Endodermal cell (in vitro differentiated cells): ENCODE measurements around the gene PPIP5K1. TPM values are rescaled to one million over a fixed set of nuclear protein-coding genes. Genes with fewer than 3 reads are reported as not detected.

Experiments
- DNase-seq: peaks from one replicate; pipeline ENCODE4 v3.0.0-alpha.2; 2017
- H3K27ac ChIP-seq: 2 replicates; pipeline ENCODE4 v1.5.1; 2013; ENCODE audit warnings: mild to moderate bottlenecking, low read depth, low read length, moderate library complexity
- H3K27me3 ChIP-seq: 2 replicates; pipeline ENCODE4 v1.6.1; 2013; ENCODE audit warnings: mild to moderate bottlenecking, low read length, moderate library complexity; ENCODE audit not compliant: insufficient read depth, control insufficient read depth, poor library complexity, severe bottlenecking
- H3K36me3 ChIP-seq: 2 replicates; pipeline ENCODE4 v1.7.0; 2013; ENCODE audit warnings: mild to moderate bottlenecking, low read length, moderate library complexity; ENCODE audit not compliant: control insufficient read depth, insufficient read depth
- H3K4me1 ChIP-seq: one replicate; pipeline ENCODE4 v1.7.0; 2013; ENCODE audit warnings: low read length; ENCODE audit not compliant: control insufficient read depth, insufficient read depth
- H3K4me3 ChIP-seq: 2 replicates; pipeline ENCODE4 v1.5.1; 2013; ENCODE audit warnings: mild to moderate bottlenecking, low read length, moderate library complexity
- H3K9ac ChIP-seq: 2 replicates; pipeline ENCODE4 v1.6.1; 2013; ENCODE audit warnings: mild to moderate bottlenecking, low read length, moderate library complexity; ENCODE audit not compliant: poor library complexity, severe bottlenecking; ENCODE audit errors: extremely low read depth
- H3K9me3 ChIP-seq: 2 replicates; pipeline ENCODE4 v1.6.1; 2013; ENCODE audit warnings: mild to moderate bottlenecking, low read length, moderate library complexity; ENCODE audit not compliant: control insufficient read depth
- H3K27ac Mint-ChIP-seq: 2 replicates; pipeline ENCODE4 v1.8.0; 2020; ENCODE audit warnings: mixed read lengths
- H3K27me3 Mint-ChIP-seq: 2 replicates; pipeline ENCODE4 v1.8.0; 2021; ENCODE audit warnings: mild to moderate bottlenecking, mixed read lengths; ENCODE audit not compliant: insufficient read depth
- H3K36me3 Mint-ChIP-seq: 2 replicates; pipeline ENCODE4 v1.8.0; 2020; ENCODE audit warnings: low read depth, mixed read lengths
- H3K4me1 Mint-ChIP-seq: 2 replicates; pipeline ENCODE4 v1.8.0; 2020; ENCODE audit warnings: mixed read lengths
- H3K4me3 Mint-ChIP-seq: 2 replicates; pipeline ENCODE4 v1.8.0; 2020; ENCODE audit warnings: mild to moderate bottlenecking, moderate library complexity, mixed read lengths
- H3K9me3 Mint-ChIP-seq: 2 replicates; pipeline ENCODE4 v1.8.0; 2020; ENCODE audit warnings: mild to moderate bottlenecking, mixed read lengths
- CTCF ChIP-seq: fragments of 200-600 bp; sonication (generic); conservative IDR thresholded peaks from 2 replicates; pipeline ENCODE4 v1.5.0; 2021; ENCODE audit warnings: antibody characterized with exemption, mild to moderate bottlenecking
- WGBS, 2 experiments: methylation state at CpG; one replicate each; pipeline versions ENCODE4 v1.1.5 to v1.1.7; 2013; ENCODE audit warnings: missing lambda C conversion rate in 2 of 2, mixed read lengths in 1 of 2; ENCODE audit not compliant: insufficient coverage in 1 of 2, insufficient read length in 1 of 2; 5-methylcytosine and 5-hydroxymethylcytosine counted together
- total RNA-seq, 2 donors: library from RNA; stranded (reverse); fragmentation: NEBNext Ultra II Directional in 1 of 2; extraction: Animal tissue kit (Norgen Biotek cat#: 25700) in 1 of 2; gene quantifications; 2 replicates in 1 of 2; 3 replicates in 1 of 2; pipeline ENCODE4 v1.2.1, GENCODE V29; 2021

The PPIP5K1 gene
- total RNA-seq, 2 donors from 2014 or later = 3.3 to 16.0 TPM

DNA sequence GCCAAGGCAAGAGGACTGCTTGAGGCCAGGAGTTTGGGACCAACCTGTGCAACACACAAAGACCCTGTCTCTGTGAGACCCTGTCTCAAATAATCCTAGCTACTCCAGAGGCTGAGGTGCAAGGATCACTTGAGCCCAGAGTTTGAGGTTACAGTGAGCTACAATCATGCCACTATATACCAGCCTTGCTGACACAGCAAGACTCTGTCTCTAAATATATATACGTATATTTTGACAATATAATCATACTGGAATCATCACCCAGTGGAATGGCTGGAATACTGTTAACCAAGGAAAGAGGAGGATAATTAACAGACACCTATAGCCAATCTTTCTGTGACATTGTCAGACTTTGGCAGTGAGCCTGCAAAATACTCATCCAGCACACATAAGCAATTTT is 81.6 kb downstream of the PPIP5K1 start:
- Mint-ChIP-seq H3K27ac (no peak overlapping the region), H3K27me3 (peaks cover 24% of the 10 kb centered on the region), H3K36me3 (no peaks in the 10 kb centered on the region), H3K4me3 (no peak overlapping the region), H3K4me1 (peaks cover 16% of the 10 kb centered on the region), H3K9me3 (no peaks in the 10 kb centered on the region)
- no peaks in the 10 kb centered on the region for H3K36me3 ChIP-seq
- 100% methylated on average over 1 of the region's 1 CpG for WGBS, 2 experiments
- no peaks in the 10 kb centered on the region for H3K4me1 ChIP-seq
- no peak for DNase-seq
- H3K4me3 ChIP-seq = no peak overlapping the region
- TF ChIP-seq CTCF = no peak
- no peaks in the 10 kb centered on the region for H3K9me3 ChIP-seq
- no peak overlapping the region for H3K9ac ChIP-seq
- H3K27me3 ChIP-seq = peaks cover 24% of the 10 kb centered on the region
- no peak overlapping the region for H3K27ac ChIP-seq

DNA sequence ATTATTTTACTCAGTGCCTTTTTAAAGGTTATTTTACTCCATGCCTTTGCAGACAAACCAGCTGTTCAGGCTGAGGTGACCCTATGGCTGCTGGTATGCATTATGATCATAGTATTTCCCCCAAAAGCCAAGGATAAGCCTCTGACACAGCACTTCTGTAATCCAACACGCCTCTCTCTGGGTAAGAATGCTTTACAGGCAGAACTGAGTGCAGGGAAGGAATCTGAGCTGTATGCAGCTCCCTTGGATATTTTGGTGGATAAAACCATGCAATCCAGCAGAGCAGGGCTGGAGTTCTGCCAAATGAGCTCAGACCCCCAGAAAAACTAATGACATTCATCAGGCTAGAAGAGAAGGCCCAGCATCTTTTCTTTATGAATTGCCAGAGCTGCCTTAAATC is 84.3 kb downstream of the PPIP5K1 start:
- no peak overlapping the region for H3K9ac ChIP-seq
- Mint-ChIP-seq H3K4me1 (peaks cover 9% of the 10 kb centered on the region), H3K27me3 (no peaks in the 10 kb centered on the region), H3K36me3 (no peaks in the 10 kb centered on the region), H3K27ac (no peak overlapping the region), H3K9me3 (no peaks in the 10 kb centered on the region), H3K4me3 (no peak overlapping the region)
- TF ChIP-seq CTCF = no peak
- H3K4me3 ChIP-seq = no peak overlapping the region
- no peaks in the 10 kb centered on the region for H3K9me3 ChIP-seq
- WGBS, 2 experiments = 71% methylated on average over 1 of the region's 1 CpG; no CpG with 5 or more reads in 1 of the 2 experiments
- no peak overlapping the region for H3K27ac ChIP-seq
- H3K27me3 ChIP-seq = no peaks in the 10 kb centered on the region
- H3K36me3 ChIP-seq = no peaks in the 10 kb centered on the region
- no peak for DNase-seq
- no peaks in the 10 kb centered on the region for H3K4me1 ChIP-seq

DNA sequence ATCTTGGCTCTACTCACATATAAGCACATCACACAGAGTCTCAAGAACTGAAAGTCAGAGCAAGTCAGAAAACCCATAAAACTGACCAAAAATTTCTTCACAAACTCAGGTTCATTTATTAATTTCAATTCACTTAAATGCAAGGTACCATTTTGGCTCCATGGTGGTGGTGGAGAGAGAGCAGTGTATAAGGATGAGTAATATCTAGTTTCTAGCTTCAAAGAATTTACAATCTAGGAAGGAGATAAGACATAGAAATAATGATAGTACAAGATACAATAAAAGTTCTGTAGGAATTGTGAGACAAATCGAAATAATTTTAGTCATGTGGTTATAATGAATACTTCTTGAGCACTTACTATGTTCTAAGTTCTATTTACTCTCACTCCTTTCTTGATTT is 90.4 kb downstream of the PPIP5K1 start:
- TF ChIP-seq CTCF = no peak
- no peak overlapping the region for H3K27ac Mint-ChIP-seq
- Histone ChIP-seq H3K27ac (no peak overlapping the region), H3K4me3 (no peak overlapping the region), H3K4me1 (no peaks in the 10 kb centered on the region), H3K9ac (no peak overlapping the region), H3K36me3 (no peaks in the 10 kb centered on the region), H3K27me3 (no peaks in the 10 kb centered on the region), H3K9me3 (no peaks in the 10 kb centered on the region)
- H3K4me1 Mint-ChIP-seq = peaks cover under 1% of the 10 kb centered on the region
- 80% methylated on average over 1 of the region's 1 CpG; no CpG with 5 or more reads in 1 of the 2 experiments for WGBS, 2 experiments
- DNase-seq = no peak
- no peaks in the 10 kb centered on the region for H3K9me3 Mint-ChIP-seq
- peaks cover 2% of the 10 kb centered on the region for H3K27me3 Mint-ChIP-seq
- H3K36me3 Mint-ChIP-seq = no peaks in the 10 kb centered on the region
- H3K4me3 Mint-ChIP-seq = no peak overlapping the region
